Measurements from ENCODE around the gene CEP350.

DNA sequence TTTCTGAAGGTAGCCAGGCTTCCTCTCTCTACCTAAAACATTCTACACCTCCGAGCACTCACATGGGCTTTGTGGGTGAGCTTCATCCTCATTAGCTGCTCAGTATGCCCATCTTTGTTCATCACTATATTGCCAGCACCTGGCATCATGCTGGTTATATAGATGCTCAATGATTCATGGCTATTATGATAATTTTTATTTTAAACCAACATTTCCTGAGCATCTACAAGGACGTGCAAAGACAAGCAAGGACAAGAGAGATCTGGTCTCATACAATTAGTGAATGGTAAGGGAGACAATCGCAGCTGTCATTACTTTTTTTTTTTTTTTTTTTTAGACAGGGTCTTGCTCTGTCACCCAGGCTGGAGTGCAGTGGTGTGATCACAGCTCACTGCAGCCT is 188.7 kb downstream of the CEP350 start:
- TF ChIP-seq YY1 (IDR thresholded peaks at IDR 0.05; ENCODE audit: insufficient read depth, insufficient read length) (no peak), SUZ12 (IDR thresholded peaks at IDR 0.05; ENCODE audit: extremely low read depth, insufficient read depth, insufficient read length) (no peak)

Data from NT2/D1 (cell line).